ENCODE measurements around the gene PROM1. TPM values are rescaled to one million over a fixed set of nuclear protein-coding genes. Genes with fewer than 3 reads are reported as not detected.

Gene PROM1
- total and polyA plus RNA-seq, 5 donors from 2014 or later = 2.9 TPM; not detected in 4

DNA sequence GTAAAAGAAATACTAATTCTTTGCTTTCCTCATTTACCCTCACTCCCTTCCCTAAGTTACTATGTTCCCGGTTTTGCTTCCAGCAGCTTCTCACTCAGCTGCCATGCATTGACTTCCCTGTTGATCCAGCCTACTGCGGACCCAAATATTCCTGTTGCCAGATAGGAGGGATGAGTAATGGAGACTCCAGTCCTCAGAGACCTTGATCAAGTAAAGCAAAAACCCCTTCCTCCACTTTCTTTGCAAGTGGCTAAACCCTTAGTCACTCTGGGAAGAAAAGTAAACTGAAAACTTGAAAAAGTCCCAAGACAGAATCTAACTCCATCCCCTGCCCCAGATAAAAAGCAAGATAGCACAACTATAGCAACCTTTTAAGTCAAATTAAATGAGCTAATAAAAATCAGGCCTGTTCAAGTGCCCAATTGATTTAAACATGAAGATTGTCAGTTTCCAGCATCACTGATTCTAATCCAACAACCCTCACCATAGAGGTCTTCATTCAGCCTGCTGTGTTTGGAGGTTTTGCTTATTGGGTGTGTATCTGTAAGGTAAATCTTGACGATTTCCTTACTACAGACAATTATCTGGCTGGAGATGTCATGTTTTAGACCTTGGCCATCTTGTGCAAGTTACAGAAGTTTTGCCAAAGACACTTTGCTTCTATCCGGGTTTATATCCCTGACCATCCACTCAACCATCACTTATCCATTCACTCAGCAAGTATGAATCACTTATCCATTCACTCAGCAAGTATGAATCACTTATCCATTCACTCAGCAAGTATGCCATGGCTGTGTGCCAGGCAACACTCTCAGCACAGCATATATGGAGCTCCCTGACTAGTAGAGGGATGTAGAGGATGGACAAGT is 162.9 kb downstream of the PROM1 start:
- H3K9me3 Mint-ChIP-seq = peaks cover 0 to 3% (median 0%) of the 10 kb centered on the region in 7 donors
- H3K27me3 Mint-ChIP-seq = no peaks in the 10 kb centered on the region
- H3K36me3 Mint-ChIP-seq = no peaks in the 10 kb centered on the region
- ATAC-seq (ENCODE audit: low read depth in 2 of 2) (no peak), DNase-seq (no peak)
- no peaks in the 10 kb centered on the region for H3K9me3 ChIP-seq (ENCODE audit: control insufficient read depth in 2 of 2, low read length in 2 of 2)
- H3K4me1 Mint-ChIP-seq = peaks cover 0 to 2% (median 0%) of the 10 kb centered on the region in 4 donors
- H3K27ac Mint-ChIP-seq = no peak overlapping the region
- H3K27ac ChIP-seq (ENCODE audit: insufficient read depth, low read length, poor library complexity, severe bottlenecking) = no peak overlapping the region
- H3K4me3 ChIP-seq (ENCODE audit: low read depth, low read length) = no peak overlapping the region
- H3K4me1 ChIP-seq (ENCODE audit: control insufficient read depth, insufficient read depth, low read length, poor library complexity, severe bottlenecking) = no peaks in the 10 kb centered on the region
- H3K4me3 Mint-ChIP-seq = no peak overlapping the region
- H3K36me3 ChIP-seq (ENCODE audit: control insufficient read depth, insufficient read depth, low read length) = no peaks in the 10 kb centered on the region
- no peaks in the 10 kb centered on the region for H3K27me3 ChIP-seq (ENCODE audit: control insufficient read depth, insufficient read depth, low read length)

DNA sequence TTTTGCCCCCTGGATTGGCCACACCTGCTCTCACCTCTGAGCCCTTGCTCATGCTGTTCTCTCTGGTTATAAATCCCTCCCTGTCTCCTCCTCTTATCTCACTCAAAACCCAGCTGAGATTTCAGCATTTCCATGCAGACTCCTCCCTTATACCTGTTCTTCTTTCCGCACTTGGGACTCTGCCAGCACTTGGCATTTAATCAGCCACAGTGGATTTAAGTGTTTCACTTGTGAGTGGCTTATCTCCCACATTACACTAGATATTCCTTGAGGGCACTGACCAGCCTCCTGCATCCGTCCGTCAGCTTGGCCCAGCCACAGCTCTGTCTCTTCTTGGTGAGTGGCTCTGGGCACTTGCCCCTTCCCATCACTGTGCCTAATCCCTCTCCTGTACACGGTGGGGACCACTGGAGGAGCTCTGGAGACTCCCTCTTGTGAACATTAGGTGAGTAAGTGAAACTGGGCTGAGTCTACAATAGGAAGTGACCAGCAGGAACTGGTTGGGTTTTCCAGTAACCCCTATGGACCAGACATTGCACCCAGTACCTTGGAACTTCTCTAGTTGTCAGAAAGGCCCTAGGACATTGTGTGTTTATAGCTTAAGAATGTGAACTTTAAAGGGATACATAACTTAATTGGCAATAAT is 165.2 kb downstream of the PROM1 start:
- Mint-ChIP-seq H3K36me3 (no peaks in the 10 kb centered on the region), H3K27me3 (peaks cover 4% of the 10 kb centered on the region), H3K4me1 (peaks cover 0 to 2% (median 0%) of the 10 kb centered on the region in 4 donors), H3K4me3 (no peak overlapping the region), H3K27ac (peak overlapping the region in 1 of 3 donors; percentile 26), H3K9me3 (peaks cover 0 to 6% (median 0%) of the 10 kb centered on the region in 7 donors)
- Histone ChIP-seq H3K4me1 (ENCODE audit: control insufficient read depth, insufficient read depth, low read length, poor library complexity, severe bottlenecking) (no peaks in the 10 kb centered on the region), H3K36me3 (ENCODE audit: control insufficient read depth, insufficient read depth, low read length) (no peaks in the 10 kb centered on the region), H3K9me3 (ENCODE audit: control insufficient read depth in 2 of 2, low read length in 2 of 2) (no peaks in the 10 kb centered on the region), H3K27me3 (ENCODE audit: control insufficient read depth, insufficient read depth, low read length) (no peaks in the 10 kb centered on the region), H3K27ac (ENCODE audit: insufficient read depth, low read length, poor library complexity, severe bottlenecking) (no peak overlapping the region), H3K4me3 (ENCODE audit: low read depth, low read length) (no peak overlapping the region)
- DNase-seq (no peak), ATAC-seq (ENCODE audit: low read depth in 2 of 2) (no peak)

Other genes starting within 250 kb of the PROM1 start
- gene FGFBP1, start 145.3 kb downstream of the PROM1 start, total RNA-seq = not detected
- not detected for gene FGFBP1, start 145.3 kb downstream of the PROM1 start, polyA plus RNA-seq
- gene FGFBP2, start 120.8 kb downstream of the PROM1 start, total RNA-seq = 0.39 TPM
- gene FGFBP2, start 120.8 kb downstream of the PROM1 start, polyA plus RNA-seq = 1 to 10 TPM in 1 of 4 donors, under 1 TPM in 2, not detected in 1; 0.48 to 1.1 (median 0.97) TPM
- gene TAPT1, start 142.4 kb upstream of the PROM1 start, total RNA-seq = 86.8 TPM
- 10 to 100 TPM; 26.0 to 35.3 (median 32.6) TPM for gene TAPT1, start 142.4 kb upstream of the PROM1 start, polyA plus RNA-seq

Data from CD4-positive, CD25-positive, alpha-beta regulatory T cell (primary cell).